HUES64 (cell line): ENCODE data around the gene CEP85. TPM values are rescaled to one million over a fixed set of nuclear protein-coding genes. Genes with fewer than 3 reads are reported as not detected.

Experiments used
- H3K27ac ChIP-seq: 2 replicates; pipeline ENCODE4 v1.7.0; 2013; ENCODE audit warnings: low read depth, low read length, inconsistent platforms
- H3K27me3 ChIP-seq: 2 replicates; pipeline ENCODE4 v1.6.1; 2013; ENCODE audit warnings: mild to moderate bottlenecking, low read length; ENCODE audit not compliant: insufficient read depth
- H3K36me3 ChIP-seq: 2 replicates; pipeline ENCODE4 v1.6.1; 2013; ENCODE audit warnings: mild to moderate bottlenecking, low read length; ENCODE audit not compliant: insufficient read depth
- H3K4me1 ChIP-seq: 2 replicates; pipeline ENCODE4 v1.6.1; 2013; ENCODE audit warnings: mild to moderate bottlenecking, low read length, moderate library complexity; ENCODE audit not compliant: insufficient read depth
- H3K4me3 ChIP-seq: 2 replicates; pipeline ENCODE4 v1.5.1; 2013; ENCODE audit warnings: mild to moderate bottlenecking, low read length, moderate library complexity
- H3K9ac ChIP-seq: 2 replicates; pipeline ENCODE4 v1.6.1; 2013; ENCODE audit warnings: mild to moderate bottlenecking, low read depth, low read length
- H3K9me3 ChIP-seq: 2 replicates; pipeline ENCODE4 v1.6.1; 2013; ENCODE audit warnings: low read depth, low read length; ENCODE audit not compliant: insufficient read depth
- WGBS: fragments of 150-250, 120-280 bp; methylation state at CpG from one replicate; pipeline ENCODE4 v1.1.7; 2013; ENCODE audit warnings: missing lambda C conversion rate; 5-methylcytosine and 5-hydroxymethylcytosine counted together
- polyA plus RNA-seq, 2 experiments: library from polyadenylated mRNA; stranded (reverse); fragments of 50-300 nt; gene quantifications; one replicate each; pipeline ENCODE4 v1.2.3, GENCODE V29; 2013

Gene CEP85
- 24.1 TPM for polyA plus RNA-seq (2013, experiment 1 of 2)
- polyA plus RNA-seq (2013, experiment 2 of 2): 26.1 TPM

GRCh38 chr1:26233903-26234643 lies at the start of gene CEP85:
CEP85 (plus strand) TSS chr1:26234200; CDS start chr1:26239784, 5,584 bp downstream.
- Histone ChIP-seq H3K36me3 (0 out of 2 replicates have a peak, but pooled peaks cover 10% of the 10 kb centered on the region), H3K9me3 (no peaks in the 10 kb centered on the region), H3K4me1 (0 out of 2 replicates have a peak, but pooled peaks cover 4% of the 10 kb centered on the region), H3K4me3 (peak within 1 kb of the TSS; percentile 95), H3K27ac (peak within 1 kb of the TSS; percentile 5), H3K9ac (peak within 1 kb of the TSS; percentile 83), H3K27me3 (0 out of 2 replicates have a peak, but pooled peaks cover 6% of the 10 kb centered on the region)
- under 1% methylated on average over 73 of the region's 73 CpGs for WGBS

GRCh38 chr1:26184883-26185282 lies 49.1 kb upstream of the CEP85 start:
- peaks cover 27% of the 10 kb centered on the region for H3K36me3 ChIP-seq
- no peak overlapping the region for H3K27ac ChIP-seq
- no peak overlapping the region for H3K9ac ChIP-seq
- no peak overlapping the region for H3K4me3 ChIP-seq
- no peaks in the 10 kb centered on the region for H3K27me3 ChIP-seq
- no peaks in the 10 kb centered on the region for H3K9me3 ChIP-seq
- H3K4me1 ChIP-seq: no peaks in the 10 kb centered on the region
- 96% methylated on average over 21 of the region's 21 CpGs for WGBS

GRCh38 chr1:26187882-26188281 lies 46.1 kb upstream of the CEP85 start:
- no peaks in the 10 kb centered on the region for H3K27me3 ChIP-seq
- peaks cover 4% of the 10 kb centered on the region; the same call in 1 of the 2 replicates for H3K4me1 ChIP-seq
- H3K9me3 ChIP-seq: no peaks in the 10 kb centered on the region
- H3K4me3 ChIP-seq: no peak overlapping the region
- WGBS: 93% methylated on average over 2 of the region's 6 CpGs
- H3K36me3 ChIP-seq: peaks cover 12% of the 10 kb centered on the region; the same call in 1 of the 2 replicates
- no peak overlapping the region for H3K27ac ChIP-seq
- no peak overlapping the region for H3K9ac ChIP-seq

GRCh38 chr1:26188477-26188876 lies 45.5 kb upstream of the CEP85 start:
- Histone ChIP-seq H3K36me3 (peaks cover 12% of the 10 kb centered on the region; the same call in 1 of the 2 replicates), H3K9me3 (no peaks in the 10 kb centered on the region), H3K27ac (no peak overlapping the region), H3K4me3 (no peak overlapping the region), H3K9ac (no peak overlapping the region), H3K27me3 (no peaks in the 10 kb centered on the region), H3K4me1 (peaks cover 4% of the 10 kb centered on the region; the same call in 1 of the 2 replicates)
- WGBS: 99% methylated on average over 8 of the region's 8 CpGs

GRCh38 chr1:26189331-26189730 lies 44.7 kb upstream of the CEP85 start:
- no peak overlapping the region for H3K4me3 ChIP-seq
- H3K4me1 ChIP-seq: peaks cover 4% of the 10 kb centered on the region; the same call in 1 of the 2 replicates
- H3K36me3 ChIP-seq: peaks cover 10% of the 10 kb centered on the region; the same call in 1 of the 2 replicates
- H3K27me3 ChIP-seq: no peaks in the 10 kb centered on the region
- no peak overlapping the region for H3K27ac ChIP-seq
- 94% methylated on average over 6 of the region's 6 CpGs for WGBS
- H3K9ac ChIP-seq: no peak overlapping the region
- H3K9me3 ChIP-seq: no peaks in the 10 kb centered on the region

GRCh38 chr1:26189751-26190275 lies 44.2 kb upstream of the CEP85 start:
- peaks cover 4% of the 10 kb centered on the region; the same call in 1 of the 2 replicates for H3K4me1 ChIP-seq
- no peak overlapping the region for H3K9ac ChIP-seq
- no peak overlapping the region for H3K27ac ChIP-seq
- peaks cover 6% of the 10 kb centered on the region; the same call in 1 of the 2 replicates for H3K36me3 ChIP-seq
- H3K4me3 ChIP-seq: no peak overlapping the region
- no peaks in the 10 kb centered on the region for H3K27me3 ChIP-seq
- H3K9me3 ChIP-seq: no peaks in the 10 kb centered on the region
- 83% methylated on average over 7 of the region's 7 CpGs for WGBS

GRCh38 chr1:26190373-26190987 lies 43.5 kb upstream of the CEP85 start, which contains the start of gene CATSPER4:
CATSPER4 (plus strand) TSS chr1:26190602; CDS start chr1:26190628, 26 bp downstream.
- no peak within 1 kb of the TSS for H3K9ac ChIP-seq
- no peak within 1 kb of the TSS for H3K27ac ChIP-seq
- H3K4me1 ChIP-seq: peaks cover 4% of the 10 kb centered on the region; the same call in 1 of the 2 replicates
- WGBS: 23% methylated on average over 16 of the region's 16 CpGs
- H3K27me3 ChIP-seq: no peaks in the 10 kb centered on the region
- H3K4me3 ChIP-seq: no peak within 1 kb of the TSS
- 0 out of 2 replicates have a peak, but pooled peaks cover 3% of the 10 kb centered on the region for H3K36me3 ChIP-seq
- no peaks in the 10 kb centered on the region for H3K9me3 ChIP-seq

GRCh38 chr1:26191739-26192138 lies 42.3 kb upstream of the CEP85 start:
- peaks cover 4% of the 10 kb centered on the region; the same call in 1 of the 2 replicates for H3K4me1 ChIP-seq
- 91% methylated on average over 3 of the region's 3 CpGs for WGBS
- no peak overlapping the region for H3K9ac ChIP-seq
- no peak overlapping the region for H3K4me3 ChIP-seq
- H3K9me3 ChIP-seq: no peaks in the 10 kb centered on the region
- no peaks in the 10 kb centered on the region for H3K27me3 ChIP-seq
- 0 out of 2 replicates have a peak, but pooled peaks cover 3% of the 10 kb centered on the region for H3K36me3 ChIP-seq
- no peak overlapping the region for H3K27ac ChIP-seq

GRCh38 chr1:26195805-26196204 lies 38.2 kb upstream of the CEP85 start:
- Histone ChIP-seq H3K4me1 (peaks cover under 1% of the 10 kb centered on the region; the same call in 1 of the 2 replicates), H3K9ac (no peak overlapping the region), H3K36me3 (no peaks in the 10 kb centered on the region), H3K4me3 (no peak overlapping the region), H3K27ac (no peak overlapping the region), H3K27me3 (no peaks in the 10 kb centered on the region), H3K9me3 (no peaks in the 10 kb centered on the region)
- WGBS: 98% methylated on average over 3 of the region's 3 CpGs

GRCh38 chr1:26197301-26197700 lies 36.7 kb upstream of the CEP85 start:
- Histone ChIP-seq H3K9me3 (no peaks in the 10 kb centered on the region), H3K27me3 (no peaks in the 10 kb centered on the region), H3K4me1 (no peaks in the 10 kb centered on the region), H3K9ac (no peak overlapping the region), H3K27ac (no peak overlapping the region), H3K4me3 (no peak overlapping the region), H3K36me3 (no peaks in the 10 kb centered on the region)
- 94% methylated on average over 3 of the region's 3 CpGs for WGBS

GRCh38 chr1:26197813-26198212 lies 36.2 kb upstream of the CEP85 start:
- WGBS: 83% methylated on average over 11 of the region's 11 CpGs

More at GRCh38 chr1:26197813-26198212, 36.2 kb upstream of the CEP85 start:
- Histone ChIP-seq H3K36me3 (no peaks in the 10 kb centered on the region), H3K27ac (no peak overlapping the region), H3K4me1 (no peaks in the 10 kb centered on the region), H3K27me3 (peaks cover under 1% of the 10 kb centered on the region; the same call in 1 of the 2 replicates), H3K9ac (no peak overlapping the region), H3K4me3 (no peak overlapping the region), H3K9me3 (no peaks in the 10 kb centered on the region)
